HEK293 (cell line): ENCODE measurements around the gene MORF4L1.

ENCODE experiments used
- GFI1B ChIP-seq: fragments of 450-650 bp; formaldehyde crosslinking; IDR thresholded peaks from 2 replicates; pipeline ENCODE4 v1.5.1; 2016; ENCODE audit warnings: missing biosample characterization, missing genetic modification characterization
- HOXC10 ChIP-seq: sonication (generic); formaldehyde crosslinking; IDR thresholded peaks from 2 replicates; pipeline ENCODE4 v1.8.1; 2023; ENCODE audit warnings: mild to moderate bottlenecking, missing genetic modification reagents
- IKZF3 ChIP-seq: fragments of 450-650 bp; IDR thresholded peaks from 2 replicates; pipeline ENCODE4 v1.5.0; 2018; ENCODE audit warnings: missing biosample characterization, mild to moderate bottlenecking, missing genetic modification characterization, moderate library complexity
- KLF10 ChIP-seq: fragments of 450-650 bp; IDR thresholded peaks from 2 replicates; pipeline ENCODE4 v1.5.1; 2018; ENCODE audit warnings: missing biosample characterization, mild to moderate bottlenecking, missing genetic modification characterization
- KLF16 ChIP-seq: fragments of 450-650 bp; formaldehyde crosslinking; IDR thresholded peaks from 2 replicates; pipeline ENCODE4 v1.5.1; 2017; ENCODE audit warnings: missing biosample characterization, missing genetic modification characterization
- KLF8 ChIP-seq: fragments of 450-650 bp; formaldehyde crosslinking; IDR thresholded peaks from 2 replicates; pipeline ENCODE4 v1.5.1; 2016; ENCODE audit warnings: missing biosample characterization, missing genetic modification characterization
- REPIN1 ChIP-seq: fragments of 450-650 bp; formaldehyde crosslinking; IDR thresholded peaks from 2 replicates; pipeline ENCODE4 v1.5.1; 2017; ENCODE audit warnings: missing biosample characterization, missing genetic modification characterization, low read depth
- SCRT1 ChIP-seq: fragments of 450-650 bp; formaldehyde crosslinking; IDR thresholded peaks from 2 replicates; pipeline ENCODE4 v1.5.1; 2016; ENCODE audit warnings: missing biosample characterization, missing genetic modification characterization, borderline replicate concordance
- ZBTB1 ChIP-seq: fragments of 450-650 bp; formaldehyde crosslinking; IDR thresholded peaks from 2 replicates; pipeline ENCODE4 v1.5.1; 2016; ENCODE audit warnings: missing biosample characterization, missing genetic modification characterization
- ZNF146 ChIP-seq: fragments of 450-650 bp; formaldehyde crosslinking; IDR thresholded peaks from 2 replicates; pipeline ENCODE4 v1.5.1; 2016; ENCODE audit warnings: missing biosample characterization, missing genetic modification characterization
- ZNF155 ChIP-seq: fragments of 450-650 bp; formaldehyde crosslinking; IDR thresholded peaks from 2 replicates; pipeline ENCODE4 v1.5.1; 2016; ENCODE audit warnings: missing biosample characterization, missing genetic modification characterization
- ZNF169 ChIP-seq: fragments of 450-650 bp; formaldehyde crosslinking; IDR thresholded peaks from 2 replicates; pipeline ENCODE4 v1.5.1; 2016; ENCODE audit warnings: missing biosample characterization, missing genetic modification characterization
- ZNF184 ChIP-seq: fragments of 450-650 bp; IDR thresholded peaks from 2 replicates; pipeline ENCODE4 v1.5.1; 2018; ENCODE audit warnings: missing biosample characterization, mild to moderate bottlenecking, missing genetic modification characterization
- ZNF239 ChIP-seq: fragments of 450-650 bp; formaldehyde crosslinking; IDR thresholded peaks from 2 replicates; pipeline ENCODE4 v1.5.1; 2016; ENCODE audit warnings: missing biosample characterization, missing genetic modification characterization
- ZNF292 ChIP-seq: fragments of 450-650 bp; formaldehyde crosslinking; IDR thresholded peaks from 2 replicates; pipeline ENCODE4 v1.5.1; 2016; ENCODE audit warnings: low read depth, missing biosample characterization, missing genetic modification characterization, borderline replicate concordance
- ZNF423 ChIP-seq: fragments of 450-650 bp; formaldehyde crosslinking; IDR thresholded peaks from 2 replicates; pipeline ENCODE4 v1.5.1; 2016; ENCODE audit warnings: missing biosample characterization, missing genetic modification characterization
- ZNF571 ChIP-seq: fragments of 450-650 bp; formaldehyde crosslinking; IDR thresholded peaks from 2 replicates; pipeline ENCODE4 v1.5.0; 2017; ENCODE audit warnings: missing biosample characterization, missing genetic modification characterization
- ZNF596 ChIP-seq: fragments of 450-650 bp; IDR thresholded peaks from 2 replicates; pipeline ENCODE4 v1.5.0; 2018; ENCODE audit warnings: missing biosample characterization, mild to moderate bottlenecking, missing genetic modification characterization, moderate library complexity
- ZNF621 ChIP-seq: fragments of 450-650 bp; formaldehyde crosslinking; IDR thresholded peaks from 2 replicates; pipeline ENCODE4 v1.5.1; 2017; ENCODE audit warnings: missing biosample characterization, missing genetic modification characterization
- ZNF629 ChIP-seq: fragments of 450-650 bp; formaldehyde crosslinking; IDR thresholded peaks from 2 replicates; pipeline ENCODE4 v1.5.1; 2017; ENCODE audit warnings: missing biosample characterization, missing genetic modification characterization
- ZNF654 ChIP-seq: fragments of 450-650 bp; formaldehyde crosslinking; IDR thresholded peaks from 2 replicates; pipeline ENCODE4 v1.5.1; 2016; ENCODE audit warnings: low read depth, missing biosample characterization, missing genetic modification characterization
- TF ChIP-seq, protein P1 (sequence below): fragments of 450-650 bp; formaldehyde crosslinking; optimal IDR thresholded peaks from 2 replicates; pipeline ENCODE3; 2016; ENCODE audit warnings: missing biosample characterization, mild to moderate bottlenecking, missing genetic modification characterization
- TF ChIP-seq, protein P2 (sequence below): fragments of 450-650 bp; formaldehyde crosslinking; IDR thresholded peaks from 2 replicates; pipeline ENCODE4 v1.5.1; 2017; ENCODE audit warnings: missing biosample characterization, missing genetic modification characterization
- TF ChIP-seq, protein P3 (sequence below): fragments of 450-650 bp; formaldehyde crosslinking; IDR thresholded peaks from 2 replicates; pipeline ENCODE4 v1.5.1; 2016; ENCODE audit warnings: missing biosample characterization, missing genetic modification characterization
- TF ChIP-seq, protein P4 (sequence below): fragments of 450-650 bp; formaldehyde crosslinking; IDR thresholded peaks from 2 replicates; pipeline ENCODE4; 2016; ENCODE audit warnings: missing biosample characterization, missing genetic modification characterization
- TF ChIP-seq, protein P5 (sequence below): fragments of 450-650 bp; formaldehyde crosslinking; IDR thresholded peaks from 2 replicates; pipeline ENCODE4 v1.5.1; 2016; ENCODE audit warnings: missing biosample characterization, missing genetic modification characterization, low read depth
- TF ChIP-seq, protein P6 (sequence below): fragments of 450-650 bp; formaldehyde crosslinking; IDR thresholded peaks from 2 replicates; pipeline ENCODE4 v1.5.1; 2016; ENCODE audit warnings: missing biosample characterization, missing genetic modification characterization, borderline replicate concordance

MORF4L1 gene

DNA sequence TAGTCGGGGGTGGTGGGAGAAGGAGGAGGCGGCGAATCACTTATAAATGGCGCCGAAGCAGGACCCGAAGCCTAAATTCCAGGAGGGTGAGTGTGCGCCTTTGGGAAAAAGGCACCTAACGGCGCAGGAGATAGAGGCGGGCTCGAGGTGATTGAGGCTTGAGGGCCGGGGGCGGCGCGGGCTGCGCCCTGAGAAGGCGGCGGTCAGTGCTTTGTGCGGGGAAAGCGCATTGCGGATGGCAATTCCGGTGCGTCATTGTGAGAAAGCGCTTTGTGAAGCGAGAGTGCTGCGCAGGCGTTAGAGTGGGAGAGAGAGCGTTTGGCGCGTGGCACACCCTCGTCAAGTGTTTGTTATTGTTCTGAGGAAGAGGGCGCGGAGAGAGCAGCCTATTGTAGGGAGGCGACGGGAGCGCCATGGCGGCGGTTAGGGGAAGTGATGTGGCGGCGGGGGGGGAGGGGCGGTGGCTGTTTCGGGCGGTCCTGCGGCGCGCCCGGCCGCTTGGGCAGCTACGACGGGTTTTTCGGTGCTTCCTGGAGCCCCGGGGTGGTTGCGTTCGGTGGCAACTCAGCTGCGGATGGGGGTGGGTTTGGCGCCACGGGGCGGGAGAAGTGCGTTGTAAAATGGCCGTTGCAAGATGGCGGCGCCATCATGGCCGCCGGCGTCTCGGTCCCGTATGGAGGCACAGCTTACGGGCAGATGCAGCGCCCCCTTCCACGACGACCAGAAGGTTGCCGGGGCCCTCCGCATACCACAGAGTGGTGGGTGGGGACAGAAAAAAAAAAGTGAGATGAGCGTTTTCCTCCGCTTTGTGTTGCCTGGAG is 492 bp downstream of the MORF4L1 start (continued):
- TF ChIP-seq ZNF155 = no peak
- TF ChIP-seq, protein P1, sequence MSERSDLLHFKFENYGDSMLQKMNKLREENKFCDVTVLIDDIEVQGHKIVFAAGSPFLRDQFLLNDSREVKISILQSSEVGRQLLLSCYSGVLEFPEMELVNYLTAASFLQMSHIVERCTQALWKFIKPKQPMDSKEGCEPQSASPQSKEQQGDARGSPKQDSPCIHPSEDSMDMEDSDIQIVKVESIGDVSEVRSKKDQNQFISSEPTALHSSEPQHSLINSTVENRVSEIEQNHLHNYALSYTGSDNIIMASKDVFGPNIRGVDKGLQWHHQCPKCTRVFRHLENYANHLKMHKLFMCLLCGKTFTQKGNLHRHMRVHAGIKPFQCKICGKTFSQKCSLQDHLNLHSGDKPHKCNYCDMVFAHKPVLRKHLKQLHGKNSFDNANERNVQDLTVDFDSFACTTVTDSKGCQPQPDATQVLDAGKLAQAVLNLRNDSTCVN (tag by site-specific recombination) = peak; percentile 80
- peak; percentile 27; the same call in 1 of the 2 replicates for TF ChIP-seq ZBTB1
- TF ChIP-seq, protein P2, sequence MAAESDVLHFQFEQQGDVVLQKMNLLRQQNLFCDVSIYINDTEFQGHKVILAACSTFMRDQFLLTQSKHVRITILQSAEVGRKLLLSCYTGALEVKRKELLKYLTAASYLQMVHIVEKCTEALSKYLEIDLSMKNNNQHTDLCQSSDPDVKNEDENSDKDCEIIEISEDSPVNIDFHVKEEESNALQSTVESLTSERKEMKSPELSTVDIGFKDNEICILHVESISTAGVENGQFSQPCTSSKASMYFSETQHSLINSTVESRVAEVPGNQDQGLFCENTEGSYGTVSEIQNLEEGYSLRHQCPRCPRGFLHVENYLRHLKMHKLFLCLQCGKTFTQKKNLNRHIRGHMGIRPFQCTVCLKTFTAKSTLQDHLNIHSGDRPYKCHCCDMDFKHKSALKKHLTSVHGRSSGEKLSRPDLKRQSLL (tag by site-specific recombination) = peak; percentile 73; the same call in 1 of the 2 replicates
- no peak for TF ChIP-seq ZNF621 (tag by site-specific recombination)
- TF ChIP-seq REPIN1 (tag by site-specific recombination) = 0 out of 2 replicates have a peak, but pooled peaks have one; percentile 24
- TF ChIP-seq ZNF596 (tag by site-specific recombination) = peak; percentile 3; the same call in 1 of the 2 replicates
- TF ChIP-seq, protein P3, sequence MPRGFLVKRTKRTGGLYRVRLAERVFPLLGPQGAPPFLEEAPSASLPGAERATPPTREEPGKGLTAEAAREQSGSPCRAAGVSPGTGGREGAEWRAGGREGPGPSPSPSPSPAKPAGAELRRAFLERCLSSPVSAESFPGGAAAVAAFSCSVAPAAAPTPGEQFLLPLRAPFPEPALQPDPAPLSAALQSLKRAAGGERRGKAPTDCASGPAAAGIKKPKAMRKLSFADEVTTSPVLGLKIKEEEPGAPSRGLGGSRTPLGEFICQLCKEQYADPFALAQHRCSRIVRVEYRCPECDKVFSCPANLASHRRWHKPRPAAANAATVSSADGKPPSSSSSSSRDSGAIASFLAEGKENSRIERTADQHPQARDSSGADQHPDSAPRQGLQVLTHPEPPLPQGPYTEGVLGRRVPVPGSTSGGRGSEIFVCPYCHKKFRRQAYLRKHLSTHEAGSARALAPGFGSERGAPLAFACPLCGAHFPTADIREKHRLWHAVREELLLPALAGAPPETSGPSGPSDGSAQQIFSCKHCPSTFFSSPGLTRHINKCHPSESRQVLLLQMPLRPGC (tag by site-specific recombination) = no peak; the same call in 1 of the 2 replicates
- TF ChIP-seq, protein P4, sequence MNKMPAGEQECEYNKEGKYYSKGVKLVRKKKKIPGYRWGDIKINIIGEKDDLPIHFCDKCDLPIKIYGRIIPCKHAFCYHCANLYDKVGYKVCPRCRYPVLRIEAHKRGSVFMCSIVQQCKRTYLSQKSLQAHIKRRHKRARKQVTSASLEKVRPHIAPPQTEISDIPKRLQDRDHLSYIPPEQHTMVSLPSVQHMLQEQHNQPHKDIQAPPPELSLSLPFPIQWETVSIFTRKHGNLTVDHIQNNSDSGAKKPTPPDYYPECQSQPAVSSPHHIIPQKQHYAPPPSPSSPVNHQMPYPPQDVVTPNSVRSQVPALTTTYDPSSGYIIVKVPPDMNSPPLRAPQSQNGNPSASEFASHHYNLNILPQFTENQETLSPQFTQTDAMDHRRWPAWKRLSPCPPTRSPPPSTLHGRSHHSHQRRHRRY (tag by site-specific recombination) = no peak
- no peak for TF ChIP-seq SCRT1 (tag by site-specific recombination)
- peak; percentile 20; the same call in 1 of the 2 replicates for TF ChIP-seq GFI1B
- TF ChIP-seq HOXC10 (CRISPR knock-in tag) = no peak
- TF ChIP-seq ZNF571 (tag by site-specific recombination) = no peak
- TF ChIP-seq ZNF169 (tag by site-specific recombination) = no peak
- TF ChIP-seq ZNF146 (tag by site-specific recombination) = no peak
- TF ChIP-seq ZNF629 = no peak; the same call in 1 of the 2 replicates
- no peak for TF ChIP-seq ZNF292 (tag by site-specific recombination)
- no peak for TF ChIP-seq ZNF184 (tag by site-specific recombination)
- TF ChIP-seq, protein P5, sequence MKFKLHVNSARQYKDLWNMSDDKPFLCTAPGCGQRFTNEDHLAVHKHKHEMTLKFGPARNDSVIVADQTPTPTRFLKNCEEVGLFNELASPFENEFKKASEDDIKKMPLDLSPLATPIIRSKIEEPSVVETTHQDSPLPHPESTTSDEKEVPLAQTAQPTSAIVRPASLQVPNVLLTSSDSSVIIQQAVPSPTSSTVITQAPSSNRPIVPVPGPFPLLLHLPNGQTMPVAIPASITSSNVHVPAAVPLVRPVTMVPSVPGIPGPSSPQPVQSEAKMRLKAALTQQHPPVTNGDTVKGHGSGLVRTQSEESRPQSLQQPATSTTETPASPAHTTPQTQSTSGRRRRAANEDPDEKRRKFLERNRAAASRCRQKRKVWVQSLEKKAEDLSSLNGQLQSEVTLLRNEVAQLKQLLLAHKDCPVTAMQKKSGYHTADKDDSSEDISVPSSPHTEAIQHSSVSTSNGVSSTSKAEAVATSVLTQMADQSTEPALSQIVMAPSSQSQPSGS (tag by site-specific recombination) = no peak
- TF ChIP-seq KLF10 (tag by site-specific recombination) = peak; percentile 88; the same call in 1 of the 2 replicates
- peak; percentile 88 for TF ChIP-seq KLF8 (tag by site-specific recombination)
- peak; percentile 78 for TF ChIP-seq KLF16 (tag by site-specific recombination)
- no peak; the same call in 1 of the 2 replicates for TF ChIP-seq ZNF239
- TF ChIP-seq IKZF3 = no peak
- TF ChIP-seq, protein P6, sequence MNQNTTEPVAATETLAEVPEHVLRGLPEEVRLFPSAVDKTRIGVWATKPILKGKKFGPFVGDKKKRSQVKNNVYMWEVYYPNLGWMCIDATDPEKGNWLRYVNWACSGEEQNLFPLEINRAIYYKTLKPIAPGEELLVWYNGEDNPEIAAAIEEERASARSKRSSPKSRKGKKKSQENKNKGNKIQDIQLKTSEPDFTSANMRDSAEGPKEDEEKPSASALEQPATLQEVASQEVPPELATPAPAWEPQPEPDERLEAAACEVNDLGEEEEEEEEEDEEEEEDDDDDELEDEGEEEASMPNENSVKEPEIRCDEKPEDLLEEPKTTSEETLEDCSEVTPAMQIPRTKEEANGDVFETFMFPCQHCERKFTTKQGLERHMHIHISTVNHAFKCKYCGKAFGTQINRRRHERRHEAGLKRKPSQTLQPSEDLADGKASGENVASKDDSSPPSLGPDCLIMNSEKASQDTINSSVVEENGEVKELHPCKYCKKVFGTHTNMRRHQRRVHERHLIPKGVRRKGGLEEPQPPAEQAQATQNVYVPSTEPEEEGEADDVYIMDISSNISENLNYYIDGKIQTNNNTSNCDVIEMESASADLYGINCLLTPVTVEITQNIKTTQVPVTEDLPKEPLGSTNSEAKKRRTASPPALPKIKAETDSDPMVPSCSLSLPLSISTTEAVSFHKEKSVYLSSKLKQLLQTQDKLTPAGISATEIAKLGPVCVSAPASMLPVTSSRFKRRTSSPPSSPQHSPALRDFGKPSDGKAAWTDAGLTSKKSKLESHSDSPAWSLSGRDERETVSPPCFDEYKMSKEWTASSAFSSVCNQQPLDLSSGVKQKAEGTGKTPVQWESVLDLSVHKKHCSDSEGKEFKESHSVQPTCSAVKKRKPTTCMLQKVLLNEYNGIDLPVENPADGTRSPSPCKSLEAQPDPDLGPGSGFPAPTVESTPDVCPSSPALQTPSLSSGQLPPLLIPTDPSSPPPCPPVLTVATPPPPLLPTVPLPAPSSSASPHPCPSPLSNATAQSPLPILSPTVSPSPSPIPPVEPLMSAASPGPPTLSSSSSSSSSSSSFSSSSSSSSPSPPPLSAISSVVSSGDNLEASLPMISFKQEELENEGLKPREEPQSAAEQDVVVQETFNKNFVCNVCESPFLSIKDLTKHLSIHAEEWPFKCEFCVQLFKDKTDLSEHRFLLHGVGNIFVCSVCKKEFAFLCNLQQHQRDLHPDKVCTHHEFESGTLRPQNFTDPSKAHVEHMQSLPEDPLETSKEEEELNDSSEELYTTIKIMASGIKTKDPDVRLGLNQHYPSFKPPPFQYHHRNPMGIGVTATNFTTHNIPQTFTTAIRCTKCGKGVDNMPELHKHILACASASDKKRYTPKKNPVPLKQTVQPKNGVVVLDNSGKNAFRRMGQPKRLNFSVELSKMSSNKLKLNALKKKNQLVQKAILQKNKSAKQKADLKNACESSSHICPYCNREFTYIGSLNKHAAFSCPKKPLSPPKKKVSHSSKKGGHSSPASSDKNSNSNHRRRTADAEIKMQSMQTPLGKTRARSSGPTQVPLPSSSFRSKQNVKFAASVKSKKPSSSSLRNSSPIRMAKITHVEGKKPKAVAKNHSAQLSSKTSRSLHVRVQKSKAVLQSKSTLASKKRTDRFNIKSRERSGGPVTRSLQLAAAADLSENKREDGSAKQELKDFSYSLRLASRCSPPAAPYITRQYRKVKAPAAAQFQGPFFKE = no peak
- no peak for TF ChIP-seq ZNF654 (tag by site-specific recombination)
- peak; percentile 53 for TF ChIP-seq ZNF423 (tag by site-specific recombination)
